HK-2 (cell line): ENCODE data around the gene SUMF1.
"Not testable (repeated sequence)": the region's sequence is repeated elsewhere in the genome, so short reads cannot be mapped to it uniquely, and the experiment has no call there.

Experiments
- DNase-seq: peaks from one replicate; pipeline ENCODE4 v3.0.0-alpha.2; 2018; ENCODE audit not compliant: unreplicated experiment

The SUMF1 gene

DNA sequence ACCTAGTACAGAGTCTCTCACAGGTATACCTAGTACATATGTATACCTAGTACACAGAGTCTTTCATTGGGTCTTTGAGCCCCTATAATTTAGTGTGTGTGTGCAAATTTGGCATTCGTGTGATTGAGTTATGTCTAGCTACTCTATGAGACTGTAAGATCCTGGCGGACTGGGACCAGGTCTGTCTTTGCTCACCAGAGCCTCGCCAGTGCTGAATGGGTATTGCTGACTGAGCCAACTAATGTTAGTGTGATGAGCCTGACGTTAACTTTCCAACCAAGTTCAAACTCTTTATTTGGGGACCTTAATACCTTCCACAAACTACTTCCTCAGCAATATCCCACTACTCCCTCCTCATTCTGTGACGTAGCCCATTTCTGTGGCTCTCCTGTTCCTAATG, 128.3 kb downstream of the SUMF1 start:
- no peak for DNase-seq

DNA sequence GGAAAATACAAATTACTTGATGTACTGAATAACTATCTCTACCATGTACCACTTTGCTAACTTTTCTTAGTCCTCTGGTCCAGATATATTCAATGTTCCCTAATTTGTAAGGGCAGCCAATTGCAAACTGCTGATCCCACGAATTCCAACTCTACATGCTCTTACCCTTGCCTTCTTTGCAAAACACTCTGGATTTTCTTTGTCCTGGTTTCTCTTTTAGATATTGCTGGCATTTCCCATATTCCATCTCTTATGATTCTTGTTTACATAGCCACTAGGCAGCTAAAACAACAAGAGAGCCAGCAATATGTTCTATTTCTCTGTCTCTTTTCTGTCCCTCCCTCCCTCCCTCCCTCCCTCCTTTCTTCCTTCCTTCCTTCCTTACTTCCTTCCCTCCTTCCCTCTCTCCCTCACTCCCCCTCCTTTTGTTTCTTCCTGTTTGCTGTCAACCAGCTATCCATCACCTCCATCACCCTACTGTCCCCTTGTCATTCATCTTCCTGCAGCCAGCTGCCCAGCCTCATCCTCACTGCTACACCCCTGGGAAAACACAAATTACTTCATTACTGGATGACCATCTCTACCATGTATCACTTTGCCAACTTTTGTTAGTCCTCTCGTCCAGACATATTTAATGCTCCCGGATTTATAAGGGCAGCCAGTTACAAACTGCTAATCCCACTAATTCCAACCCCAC, 130.1 kb downstream of the SUMF1 start:
- DNase-seq, result no peak

DNA sequence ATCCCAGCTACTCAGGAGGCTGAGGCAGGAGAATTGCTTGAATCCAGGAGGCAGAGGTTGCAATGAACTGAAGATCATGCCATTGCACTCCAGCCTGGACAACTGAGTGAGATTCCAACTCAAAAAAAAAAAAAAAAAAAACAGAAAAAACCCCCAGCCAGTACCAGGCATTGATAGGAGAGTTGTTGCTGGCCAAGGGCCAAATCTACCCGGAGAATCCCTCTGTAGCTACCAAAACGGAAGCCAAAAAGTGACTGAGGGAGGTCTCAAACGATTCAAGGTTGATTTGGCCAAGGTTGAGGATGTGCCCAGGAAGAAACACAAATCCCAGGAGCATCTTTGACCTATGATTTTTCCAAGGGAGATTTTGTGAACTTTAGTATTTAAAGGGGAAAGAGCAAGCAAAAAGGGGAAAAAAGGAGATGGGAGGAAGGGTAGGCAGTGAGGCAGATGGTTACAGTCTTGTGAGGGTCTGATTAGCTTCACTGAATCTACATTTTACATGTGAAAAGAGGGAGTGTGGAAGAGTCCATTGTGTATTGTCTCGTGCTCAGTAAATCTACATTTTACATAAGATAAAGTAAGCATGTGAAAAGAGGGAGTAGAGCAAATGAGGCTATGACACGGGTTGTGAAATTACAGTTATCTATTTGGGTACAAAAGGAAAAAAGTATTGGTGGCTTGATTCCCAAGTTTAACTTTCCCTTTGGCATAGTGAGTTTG, 131.1 kb downstream of the SUMF1 start:
- no peak for DNase-seq

DNA sequence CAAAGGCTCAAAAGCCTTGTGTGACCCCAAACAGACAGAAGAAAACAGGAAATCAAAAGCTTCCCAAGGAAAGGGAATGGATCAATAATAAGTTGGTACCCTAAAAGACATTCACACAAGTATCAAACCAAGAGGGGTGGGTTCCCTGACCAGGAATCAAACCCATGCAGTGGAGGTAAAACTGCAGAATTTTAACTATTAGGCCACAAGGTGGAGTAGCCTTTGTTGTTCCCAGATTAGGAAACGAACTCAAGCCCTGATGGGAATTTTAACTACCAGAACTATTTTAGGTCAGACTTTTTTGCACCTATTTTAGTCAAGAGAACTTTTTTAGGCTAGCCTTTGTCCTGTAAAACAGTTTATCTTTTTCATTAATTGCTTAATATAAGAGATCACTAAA, 132.5 kb downstream of the SUMF1 start:
- no peak for DNase-seq

DNA sequence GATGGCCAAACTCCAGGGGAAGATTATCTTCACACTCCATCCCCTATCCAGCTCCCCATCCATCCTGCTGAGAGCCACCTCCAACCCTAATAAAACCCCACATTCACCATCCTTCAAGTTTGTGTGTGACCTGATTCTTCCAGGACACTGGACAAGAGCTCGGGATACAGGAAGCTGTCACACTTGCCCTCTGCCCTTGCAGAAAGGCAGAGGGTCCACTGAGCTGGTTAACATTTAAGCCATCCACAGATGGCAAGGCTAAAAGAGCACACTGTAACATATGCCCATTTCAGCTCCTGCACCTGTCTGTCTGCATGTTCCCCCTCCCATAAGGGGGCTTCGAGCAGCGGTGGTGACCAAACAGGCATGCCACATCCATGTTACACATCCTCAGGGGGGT, 134.1 kb downstream of the SUMF1 start:
- no peak for DNase-seq

DNA sequence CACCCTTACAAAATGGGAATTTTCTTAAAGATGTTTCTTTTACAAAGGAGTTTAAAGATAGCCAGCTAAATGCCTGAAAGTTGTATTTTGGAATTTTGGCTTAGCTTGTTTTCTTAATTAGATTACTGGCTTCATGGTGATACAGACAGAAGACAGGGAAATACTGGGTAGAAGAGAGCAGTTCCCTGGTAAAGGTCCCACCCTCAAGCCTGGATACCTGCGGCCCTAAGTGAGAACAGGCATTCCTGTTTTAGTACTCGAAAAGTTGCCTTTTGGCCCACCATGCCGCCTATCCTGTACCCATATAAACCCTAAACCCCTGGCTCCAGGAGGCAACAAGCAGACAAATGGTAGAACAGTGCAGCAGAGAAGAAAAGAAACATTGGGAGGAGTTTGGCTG, 134.5 kb downstream of the SUMF1 start:
- DNase-seq, result no peak

DNA sequence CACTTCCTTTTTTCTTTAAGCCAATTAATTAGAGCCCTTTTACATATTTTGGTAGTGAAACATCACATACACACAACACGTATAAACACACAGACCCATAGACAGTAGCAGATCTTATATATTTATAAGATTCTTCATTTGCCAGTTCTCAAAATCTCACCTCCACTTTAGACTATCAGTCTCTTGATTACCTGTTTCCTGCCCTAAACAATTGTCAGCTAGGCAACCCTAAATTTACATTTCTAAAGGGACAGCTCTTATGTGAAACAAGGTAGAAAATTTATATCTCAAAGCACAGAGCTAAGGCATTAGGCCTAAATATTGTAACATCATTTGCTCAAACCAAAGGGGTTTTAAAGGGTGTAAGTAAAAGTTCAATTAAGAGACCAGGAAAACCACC, 135.0 kb downstream of the SUMF1 start:
- DNase-seq, result no peak

DNA sequence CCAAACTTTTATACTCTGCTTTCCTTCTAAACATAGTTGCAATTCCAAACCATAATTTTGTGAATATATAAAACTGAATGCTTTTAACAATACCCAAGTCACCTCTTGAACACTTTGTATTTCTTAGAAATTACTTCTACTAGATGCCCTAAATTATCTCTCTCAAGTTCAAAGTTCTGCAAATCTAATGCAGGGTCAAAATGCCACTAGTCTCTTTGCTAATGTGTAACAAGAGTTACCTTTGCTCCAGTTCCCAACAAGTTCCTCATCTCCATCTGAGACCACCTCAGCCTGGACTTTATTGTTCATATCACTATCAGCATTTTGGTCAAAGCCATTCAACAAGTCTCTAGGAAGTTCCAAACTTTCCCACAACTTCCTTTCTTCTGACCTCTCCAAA, 137.3 kb downstream of the SUMF1 start:
- DNase-seq, result not testable (repeated sequence)

DNA sequence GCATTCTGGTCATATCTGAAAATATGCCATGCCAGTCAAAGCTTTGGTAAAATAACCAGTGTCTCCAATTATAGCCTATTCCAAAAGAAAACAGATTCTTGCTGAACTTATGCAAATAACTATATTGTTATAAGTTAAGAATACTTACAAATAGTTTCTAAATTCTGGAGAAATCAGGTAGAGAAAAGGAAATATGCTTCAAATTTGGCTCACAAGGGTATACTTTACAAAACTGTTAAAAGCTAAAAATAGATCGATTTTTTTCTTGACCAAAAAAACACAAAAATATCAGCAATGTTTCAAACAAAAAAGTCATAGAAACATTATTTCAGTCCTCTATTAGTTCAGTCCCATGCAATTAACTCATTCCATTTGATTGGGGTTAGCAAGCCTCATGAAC, 140.2 kb downstream of the SUMF1 start:
- no peak for DNase-seq

DNA sequence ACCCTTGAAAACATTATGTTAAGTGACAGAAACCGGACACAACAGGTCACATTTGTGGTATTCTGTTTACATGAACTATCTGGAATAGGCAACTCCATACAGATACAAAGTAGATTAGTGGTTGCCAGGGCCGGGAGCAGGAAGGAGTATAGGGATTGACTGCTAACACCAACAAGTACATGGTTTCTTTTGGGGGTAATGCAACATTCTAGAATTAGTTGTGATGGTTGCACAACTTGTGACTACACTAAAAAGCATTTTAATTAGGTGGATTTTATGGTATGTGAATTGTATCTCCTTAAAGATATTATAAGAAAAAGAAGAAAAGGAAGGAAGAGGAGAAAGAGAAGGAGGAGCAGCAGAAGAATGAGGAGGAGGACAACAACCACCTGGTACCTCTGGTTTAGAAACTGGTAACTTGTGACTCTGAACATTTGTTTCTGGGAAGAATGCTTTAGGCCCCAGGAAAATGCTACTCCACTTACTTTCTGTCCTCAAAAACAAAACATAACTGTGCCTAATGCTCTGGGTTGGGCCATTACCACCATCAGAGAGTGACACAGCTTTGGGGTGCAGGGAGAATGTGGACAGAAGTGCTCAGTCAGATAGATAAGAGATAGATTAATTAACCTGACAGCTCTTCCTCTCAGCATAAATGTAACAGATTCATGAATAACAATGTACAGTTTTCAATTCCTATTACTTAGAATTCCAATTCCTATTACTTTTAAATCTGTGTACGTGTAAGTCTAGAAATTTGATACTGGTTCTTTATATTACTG, 143.6 kb downstream of the SUMF1 start:
- no peak for DNase-seq

DNA sequence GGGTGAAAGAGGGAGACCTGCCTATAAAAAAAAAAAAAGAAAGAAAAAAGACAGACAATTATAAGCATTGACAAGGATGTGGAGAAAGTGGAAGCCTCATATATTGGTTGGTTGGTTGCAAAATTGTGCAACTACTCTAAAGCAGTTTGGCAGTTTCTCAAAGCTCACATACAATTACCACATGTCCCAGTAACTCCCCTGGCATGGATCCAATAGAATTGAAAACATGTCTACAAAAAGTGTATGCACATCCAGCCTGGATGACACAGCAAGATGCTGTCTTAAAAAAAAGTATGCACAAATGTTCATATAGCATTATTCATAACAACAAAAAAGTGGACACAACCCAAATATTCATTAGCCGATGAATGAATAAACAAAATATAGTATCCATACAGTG, 144.4 kb downstream of the SUMF1 start:
- no peak for DNase-seq

DNA sequence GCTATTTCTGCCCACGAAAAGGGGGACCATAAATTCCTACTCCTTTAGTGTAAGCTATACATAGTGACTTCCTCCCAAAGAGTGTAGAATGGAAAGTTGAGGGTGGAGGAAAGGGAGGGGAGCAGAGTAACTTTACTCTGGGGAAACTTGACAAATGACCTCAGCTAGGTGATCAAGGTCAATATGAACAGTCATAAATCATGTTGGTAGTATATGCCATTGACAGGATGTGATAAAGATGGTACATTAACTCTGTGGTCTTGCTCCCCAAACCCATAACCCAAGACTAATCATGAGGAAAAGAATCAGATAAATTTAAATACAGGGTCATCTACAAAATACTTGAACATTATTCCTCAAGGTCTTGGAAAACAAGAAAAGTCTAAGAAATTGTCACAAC, 145.3 kb downstream of the SUMF1 start:
- no peak for DNase-seq

DNA sequence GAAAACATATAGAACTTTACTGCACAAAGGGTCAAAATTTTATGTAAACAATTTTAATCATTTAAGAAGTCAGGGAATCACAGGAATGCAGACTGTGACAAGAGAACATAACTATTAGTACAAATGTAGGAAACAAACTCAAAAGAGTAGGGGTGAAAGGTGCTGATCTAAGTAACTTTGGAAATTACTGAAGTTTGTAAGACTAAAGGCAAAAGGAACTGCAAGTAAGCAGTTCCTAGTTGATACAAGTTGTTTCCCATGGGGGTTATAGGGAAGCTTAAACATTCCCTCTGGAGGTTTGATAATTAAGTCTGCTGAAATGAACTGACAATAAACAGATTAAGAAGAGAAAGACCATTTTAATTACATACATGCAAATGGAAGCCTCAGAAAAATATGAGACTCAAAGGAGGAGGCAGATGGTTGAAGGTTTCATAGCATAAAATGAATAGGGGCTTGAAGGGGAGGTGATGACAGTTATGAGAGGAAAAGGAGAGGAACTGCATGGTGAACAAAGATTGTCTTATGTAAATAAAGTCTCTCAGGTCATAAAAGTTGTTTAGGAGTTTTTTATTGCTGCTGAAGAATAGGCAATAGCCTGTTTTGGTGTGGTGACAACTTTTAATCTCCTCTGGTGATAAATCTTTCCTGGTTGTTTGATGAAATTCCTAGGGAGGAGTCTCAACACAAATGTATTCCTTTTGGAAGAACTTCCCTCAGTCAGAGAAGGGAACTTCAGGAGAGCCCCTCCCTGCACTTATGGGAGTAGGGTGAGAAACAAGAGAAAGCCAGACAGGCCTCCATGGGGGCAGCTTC, 146.8 kb downstream of the SUMF1 start:
- no peak for DNase-seq

DNA sequence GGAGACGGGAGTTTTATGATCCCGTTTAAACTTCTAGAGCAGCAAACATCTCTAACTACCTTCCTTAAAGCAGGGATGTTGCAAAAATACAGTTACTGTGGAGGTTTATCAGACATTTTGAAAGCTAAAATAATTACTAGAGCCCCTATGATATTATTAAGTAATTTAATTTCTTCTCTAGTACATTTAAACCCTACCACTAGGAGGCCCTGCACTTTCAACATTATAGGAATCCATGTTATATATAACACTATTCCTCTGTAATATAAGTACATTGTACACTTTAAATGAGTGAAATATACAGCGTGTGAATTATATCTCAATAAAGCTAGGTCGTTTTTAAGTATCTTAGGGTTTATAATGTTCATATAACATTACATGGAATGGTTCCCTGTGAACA, 152.4 kb downstream of the SUMF1 start:
- DNase-seq, result no peak

DNA sequence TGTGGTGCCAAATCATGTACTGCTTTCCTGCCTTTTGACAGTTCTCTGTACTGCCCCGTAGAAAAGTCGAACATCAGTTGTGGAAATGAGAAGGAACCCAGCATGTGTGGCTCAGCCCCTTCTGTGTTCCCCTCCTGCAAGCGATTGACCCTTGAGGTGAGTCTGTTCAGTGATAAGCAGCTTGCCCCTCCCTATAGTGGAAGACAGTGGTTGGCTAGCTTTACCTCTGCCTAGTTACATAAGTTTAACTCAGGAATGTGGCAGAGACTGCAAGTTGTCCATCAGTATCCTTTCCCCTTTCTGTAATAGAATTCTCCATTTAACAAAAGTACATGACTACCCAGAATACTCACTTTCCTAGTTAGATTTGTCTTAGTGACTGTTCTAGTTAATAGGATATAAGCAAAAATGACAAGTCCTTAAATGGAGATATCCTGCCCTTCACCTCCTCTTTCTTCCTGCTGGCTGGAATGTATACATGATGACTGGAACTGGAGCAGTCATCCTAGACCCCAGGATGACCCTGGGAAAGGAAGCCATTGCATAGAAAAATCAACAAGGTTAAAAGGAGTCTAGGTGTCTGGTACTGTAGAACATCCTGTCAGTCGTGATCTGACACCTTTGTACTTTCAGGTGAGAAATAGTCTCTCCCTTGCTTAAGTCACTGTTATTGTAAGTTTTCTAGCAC, 153.3 kb downstream of the SUMF1 start:
- no peak for DNase-seq

DNA sequence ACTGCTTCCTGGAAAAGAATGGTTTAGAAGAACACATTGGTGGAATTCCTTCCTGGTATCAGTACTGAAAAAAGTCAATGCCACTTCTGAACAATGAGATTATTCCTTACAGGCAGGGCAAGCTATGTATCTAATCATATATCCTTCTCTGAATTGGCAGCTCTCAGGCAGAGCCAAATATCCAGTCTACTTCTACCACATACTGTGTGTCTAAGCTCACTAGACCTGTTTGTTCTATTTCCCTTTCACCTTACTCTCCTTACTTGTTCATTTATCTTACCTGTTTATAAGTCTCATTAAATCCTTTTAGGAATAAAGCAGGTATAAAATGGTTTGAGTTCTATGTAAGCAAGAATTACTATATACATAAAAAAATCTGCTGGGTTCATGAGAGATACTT, 155.6 kb downstream of the SUMF1 start:
- DNase-seq, result no peak
